ENCODE measurements around the gene SETD3.

DNA sequence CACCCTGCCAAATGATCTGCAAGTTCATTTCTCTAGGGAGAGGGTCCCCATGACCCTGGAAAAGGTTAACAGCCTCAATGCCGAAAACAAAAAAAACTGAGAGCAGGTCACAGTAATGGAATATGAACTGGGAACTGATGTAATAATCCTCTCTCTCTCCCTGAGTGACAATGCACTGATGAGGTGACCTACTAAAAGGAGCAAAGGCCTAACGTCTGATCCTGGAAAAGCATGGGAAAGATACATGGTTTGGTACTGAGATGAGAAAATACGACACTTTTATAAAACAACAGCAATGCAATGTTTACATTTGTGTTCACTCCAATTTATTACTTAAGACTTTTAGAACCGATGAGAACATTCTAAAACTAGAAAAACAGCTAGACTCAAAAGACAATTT lies 27.7 kb downstream of the SETD3 start:
- TF ChIP-seq POLR2A (IDR thresholded peaks at IDR 0.05), result no peak
- TF ChIP-seq POLR2AphosphoS5 (IDR thresholded peaks at IDR 0.05), result no peak

Measured in gastroesophageal sphincter (tissue), 2 donors.